Gastroesophageal sphincter (tissue), 3 donors: ENCODE measurements around the gene TMCC3.

Source experiments
- CTCF ChIP-seq, 4 experiments: fragments of 200-600 bp in 2 of 4; fragments of 450-650 bp in 2 of 4; sonication (generic) in 1 of 4; IDR thresholded peaks; one replicate each; pipeline ENCODE4 v1.5.1; 2017 to 2019; ENCODE audit warnings: antibody characterized with exemption in 4 of 4, mild to moderate bottlenecking in 2 of 4, moderate library complexity in 2 of 4
- POLR2A ChIP-seq, 2 donors: fragments of 450-650 bp; IDR thresholded peaks; one replicate each; pipeline ENCODE4 v1.6.1; 2017; ENCODE audit warnings: antibody characterized with exemption in 2 of 2, mild to moderate bottlenecking in 2 of 2, moderate library complexity in 1 of 2

GRCh38 chr12:94590428-94590827, 59.9 kb downstream of the TMCC3 start:
- TF ChIP-seq CTCF (IDR thresholded peaks at IDR 0.05) (no peak), POLR2A (IDR thresholded peaks at IDR 0.05) (no peak)
